HG03103 (cell line): ENCODE results near the gene TARBP1.
A peak's percentile ranks its signal among the peaks of the same experiment; 100 is the strongest.
"Not testable (repeated sequence)": the region's sequence is repeated elsewhere in the genome, so short reads cannot be mapped to it uniquely, and the experiment has no call there.

Source experiments
- ATAC-seq: cut with Tn5 transposase; IDR thresholded peaks from one replicate; pipeline ENCODE4 v1.9.1; 2021; ENCODE audit warnings: low read depth; ENCODE audit not compliant: unreplicated experiment

Gene TARBP1

GRCh38 chr1:234397732-234398131, 81.2 kb downstream of the TARBP1 start:
- no peak for ATAC-seq

GRCh38 chr1:234396871-234397270, 82.1 kb downstream of the TARBP1 start:
- ATAC-seq = no peak

- ATAC-seq = no peak
Measured at GRCh38 chr1:234396092-234396491, 82.9 kb downstream of the TARBP1 start.

GRCh38 chr1:234395297-234395696, 83.7 kb downstream of the TARBP1 start:
- no peak for ATAC-seq

GRCh38 chr1:234393190-234393589, 85.8 kb downstream of the TARBP1 start:
- ATAC-seq = no peak

GRCh38 chr1:234388094-234388493, 90.9 kb downstream of the TARBP1 start:
- ATAC-seq = no peak

- ATAC-seq = no peak
Measured at GRCh38 chr1:234386122-234386521, 92.9 kb downstream of the TARBP1 start.

- ATAC-seq = no peak
Measured at GRCh38 chr1:234381699-234382555, 97.1 kb downstream of the TARBP1 start.

GRCh38 chr1:234379591-234380109, 99.3 kb downstream of the TARBP1 start:
- not testable (repeated sequence) for ATAC-seq

GRCh38 chr1:234375672-234376071, 103.3 kb downstream of the TARBP1 start:
- no peak for ATAC-seq

- peak; percentile 10 for ATAC-seq
Measured at GRCh38 chr1:234373959-234374254, 105.1 kb downstream of the TARBP1 start.

- peak; percentile 86 for ATAC-seq
Measured at GRCh38 chr1:234373064-234373958, 105.7 kb downstream of the TARBP1 start, which contains the start of gene COA6. TSS of gene COA6 (plus strand) at chr1:234373456. CDS start at chr1:234373467, 11 bp downstream.

GRCh38 chr1:234372011-234372757, 106.8 kb downstream of the TARBP1 start:
- ATAC-seq = no peak

- no peak for ATAC-seq
Measured at GRCh38 chr1:234371414-234371813, 107.6 kb downstream of the TARBP1 start.

- no peak for ATAC-seq
Measured at GRCh38 chr1:234369784-234370183, 109.2 kb downstream of the TARBP1 start.

GRCh38 chr1:234369033-234369430, 109.9 kb downstream of the TARBP1 start:
- ATAC-seq = no peak

GRCh38 chr1:234368320-234369032, 110.5 kb downstream of the TARBP1 start:
- ATAC-seq = no peak

- no peak for ATAC-seq
Measured at GRCh38 chr1:234362558-234362957, 116.4 kb downstream of the TARBP1 start.

GRCh38 chr1:234361102-234361603, 117.8 kb downstream of the TARBP1 start:
- no peak for ATAC-seq

GRCh38 chr1:234357831-234358230, 121.1 kb downstream of the TARBP1 start:
- ATAC-seq = no peak
